ENCODE data around the gene RIN1. TPM values are rescaled to one million over a fixed set of nuclear protein-coding genes. Genes with fewer than 3 reads are reported as not detected.

Gene RIN1
- polyA plus RNA-seq, 1 of the 3 experiments (the other 2 are of a cell fraction) = 16.9 TPM

GRCh38 chr11:66285250-66285947, 50.8 kb downstream of the RIN1 start:
- no peaks in the 10 kb centered on the region for H3K9me2 ChIP-seq
- POLR2A ChIA-PET = interaction anchor here (0.7 kb wide), 1 partner anchor 14 kb away, joined by 3 read pairs; no protein-coding TSS in a partner anchor

More at GRCh38 chr11:66285250-66285947, 50.8 kb downstream of the RIN1 start:
- Histone ChIP-seq H3K4me3 (ENCODE audit: low read depth in 2 of 2, low read length in 1 of 2) (no peak overlapping the region), H2AFZ (ENCODE audit: low read depth) (no peak overlapping the region), H3F3A (replicated peaks; ENCODE audit: insufficient read depth) (peaks cover 22% of the 10 kb centered on the region), H4K20me1 (ENCODE audit: insufficient read depth) (peaks cover 18% of the 10 kb centered on the region), H3K4me2 (no peak overlapping the region), H3K27ac (ENCODE audit: low read depth in 2 of 2, low read length in 1 of 2) (no peak overlapping the region; a peak in 2 of 4 replicates), H3K36me3 (replicated peaks in 1 of 2; ENCODE audit: control insufficient read depth in 1 of 2, insufficient read depth in 2 of 2, low read length in 1 of 2) (peaks cover 0 to 36% of the 10 kb centered on the region in 2 experiments), H3K4me1 (ENCODE audit: control insufficient read depth in 1 of 2, insufficient read depth in 2 of 2, low read depth in 1 of 2, low read length in 1 of 2) (peaks cover 7 to 53% of the 10 kb centered on the region in 2 experiments; a peak in 2 of 4 replicates), H3K27me3 (ENCODE audit: insufficient read depth) (no peaks in the 10 kb centered on the region), H3K79me2 (ENCODE audit: insufficient read depth) (peaks cover 37% of the 10 kb centered on the region; the same call in 1 of the 2 replicates), H3K9ac (no peak overlapping the region), H3K9me3 (no peaks in the 10 kb centered on the region)
- no peak for DNase-seq
- TF ChIP-seq FOXJ3 (CRISPR knock-in tag; IDR thresholded peaks at IDR 0.05) (no peak), GATA2 (CRISPR knock-in tag; IDR thresholded peaks at IDR 0.05) (no peak), YY1 (IDR thresholded peaks at IDR 0.05; ENCODE audit: low read depth) (no peak), RCOR1 (IDR thresholded peaks at IDR 0.05; ENCODE audit: low read length) (no peak), RXRA (IDR thresholded peaks at IDR 0.05; ENCODE audit: borderline replicate concordance, low read depth) (no peak), IRF3 (IDR thresholded peaks at IDR 0.05; ENCODE audit: low read depth, low read length) (no peak), TEAD4 (IDR thresholded peaks at IDR 0.05; ENCODE audit: borderline replicate concordance, insufficient read depth) (no peak), TCF12 (IDR thresholded peaks at IDR 0.05) (no peak), PBX3 (IDR thresholded peaks at IDR 0.05) (no peak), EP300 (IDR thresholded peaks at IDR 0.05; ENCODE audit: borderline replicate concordance in 1 of 2, low read depth in 1 of 2, low read length in 1 of 2) (no peak), RFX5 (IDR thresholded peaks at IDR 0.05; ENCODE audit: low read length) (no peak), FOSL2 (IDR thresholded peaks at IDR 0.05; ENCODE audit: borderline replicate concordance, low read depth) (no peak), REST (IDR thresholded peaks at IDR 0.05; ENCODE audit: low read depth, low read length) (no peak), SMC3 (IDR thresholded peaks at IDR 0.05; ENCODE audit: low read depth, low read length) (no peak), MAX (IDR thresholded peaks at IDR 0.05; ENCODE audit: low read depth) (no peak), USF1 (IDR thresholded peaks at IDR 0.05; ENCODE audit: borderline replicate concordance, low read depth) (no peak), RAD21 (IDR thresholded peaks at IDR 0.05; ENCODE audit: low read length) (no peak), USF2 (IDR thresholded peaks at IDR 0.05; ENCODE audit: borderline replicate concordance, low read depth, low read length) (no peak), POLR2AphosphoS5 (IDR thresholded peaks at IDR 0.05; ENCODE audit: low read depth, low read length) (no peak)
- 92% methylated on average over 8 of the region's 13 CpGs for WGBS (ENCODE audit: low lambda C conversion rate)
- CTCF ChIA-PET = interaction anchor here (1.3 to 6.2 kb wide), 4 partner anchors 19 to 63 kb away, joined by 4 to 63 read pairs (median 18); no protein-coding TSS in a partner anchor

All from SK-N-SH (cell line).